Brain microvascular endothelial cell (primary cell): ENCODE results near the gene ATXN7.

ENCODE experiments used
- DNase-seq: peaks from one replicate; pipeline ENCODE4 v3.0.0-alpha.2; 2020
- H3K27ac ChIP-seq: fragments of 250-450 bp; sonication (Bioruptor Pico); 2 replicates; pipeline ENCODE4 v1.5.1; 2020; ENCODE audit warnings: mild to moderate bottlenecking, moderate library complexity
- H3K27me3 ChIP-seq: fragments of 250-450 bp; sonication (Bioruptor Pico); replicated peaks from 2 replicates; pipeline ENCODE4 v1.5.1; 2020; ENCODE audit warnings: mild to moderate bottlenecking
- H3K36me3 ChIP-seq: fragments of 250-450 bp; sonication (Bioruptor Pico); replicated peaks from 2 replicates; pipeline ENCODE4 v1.5.1; 2020; ENCODE audit warnings: mild to moderate bottlenecking
- H3K4me3 ChIP-seq: 2 replicates; pipeline ENCODE4 v1.5.1; 2011; ENCODE audit warnings: low read depth, mild to moderate bottlenecking, control low read depth, low read length, moderate library complexity
- in situ Hi-C: cut with HindIII; loops from 2 replicates; pipeline ENCODE4 v1.10.0; 2017; ENCODE audit warnings: low sequenced_read_pairs, low pct_ligation_motif_present
- TF ChIP-seq, protein P1 (sequence below): IDR thresholded peaks from 2 replicates; pipeline ENCODE4 v1.5.1; 2011; ENCODE audit warnings: low read depth, mild to moderate bottlenecking, moderate library complexity, low read length, control low read depth, inconsistent platforms; ENCODE audit errors: missing control alignments

Gene ATXN7

DNA sequence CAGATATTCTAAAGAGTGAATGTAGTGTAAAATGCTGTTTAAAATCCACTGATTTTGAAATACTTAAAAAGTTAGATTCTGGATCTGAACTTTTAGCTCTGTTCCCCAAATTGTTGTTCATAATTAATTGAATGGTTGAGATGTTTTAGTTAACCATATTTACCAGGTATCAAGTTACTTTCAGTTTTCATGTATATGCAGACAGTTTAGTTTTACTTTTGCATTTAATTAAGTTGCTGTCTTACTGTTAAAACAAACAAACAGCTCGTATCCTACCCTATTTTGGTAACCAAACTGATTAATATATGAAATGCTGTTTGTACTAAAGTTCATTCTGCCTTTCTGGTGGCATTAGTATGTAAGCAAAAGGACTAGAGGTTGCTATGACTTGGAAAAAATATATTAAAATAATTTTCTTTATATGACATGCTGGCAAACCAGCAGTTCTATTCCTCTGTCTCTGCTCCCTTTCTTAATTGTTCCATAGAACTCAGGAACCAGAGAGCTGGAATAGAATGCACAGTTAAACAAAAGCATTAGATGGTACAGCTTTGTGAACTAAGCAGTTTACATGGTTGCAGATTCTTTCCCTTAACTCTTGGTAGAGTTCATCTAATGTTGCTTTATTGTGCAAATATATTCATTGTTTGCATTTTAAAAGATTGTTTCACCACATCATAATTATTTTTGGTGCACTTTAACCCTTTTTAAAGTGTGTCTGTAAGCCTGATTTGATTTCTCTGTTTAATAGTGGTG, 88.0 kb downstream of the ATXN7 start:
- Histone ChIP-seq H3K36me3 (peaks cover 2% of the 10 kb centered on the region), H3K27me3 (no peaks in the 10 kb centered on the region), H3K4me3 (no peak overlapping the region), H3K27ac (no peak overlapping the region)
- in situ Hi-C loops = no loop called here
- TF ChIP-seq, protein P1, sequence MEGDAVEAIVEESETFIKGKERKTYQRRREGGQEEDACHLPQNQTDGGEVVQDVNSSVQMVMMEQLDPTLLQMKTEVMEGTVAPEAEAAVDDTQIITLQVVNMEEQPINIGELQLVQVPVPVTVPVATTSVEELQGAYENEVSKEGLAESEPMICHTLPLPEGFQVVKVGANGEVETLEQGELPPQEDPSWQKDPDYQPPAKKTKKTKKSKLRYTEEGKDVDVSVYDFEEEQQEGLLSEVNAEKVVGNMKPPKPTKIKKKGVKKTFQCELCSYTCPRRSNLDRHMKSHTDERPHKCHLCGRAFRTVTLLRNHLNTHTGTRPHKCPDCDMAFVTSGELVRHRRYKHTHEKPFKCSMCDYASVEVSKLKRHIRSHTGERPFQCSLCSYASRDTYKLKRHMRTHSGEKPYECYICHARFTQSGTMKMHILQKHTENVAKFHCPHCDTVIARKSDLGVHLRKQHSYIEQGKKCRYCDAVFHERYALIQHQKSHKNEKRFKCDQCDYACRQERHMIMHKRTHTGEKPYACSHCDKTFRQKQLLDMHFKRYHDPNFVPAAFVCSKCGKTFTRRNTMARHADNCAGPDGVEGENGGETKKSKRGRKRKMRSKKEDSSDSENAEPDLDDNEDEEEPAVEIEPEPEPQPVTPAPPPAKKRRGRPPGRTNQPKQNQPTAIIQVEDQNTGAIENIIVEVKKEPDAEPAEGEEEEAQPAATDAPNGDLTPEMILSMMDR = no peak
- no peak for DNase-seq

DNA sequence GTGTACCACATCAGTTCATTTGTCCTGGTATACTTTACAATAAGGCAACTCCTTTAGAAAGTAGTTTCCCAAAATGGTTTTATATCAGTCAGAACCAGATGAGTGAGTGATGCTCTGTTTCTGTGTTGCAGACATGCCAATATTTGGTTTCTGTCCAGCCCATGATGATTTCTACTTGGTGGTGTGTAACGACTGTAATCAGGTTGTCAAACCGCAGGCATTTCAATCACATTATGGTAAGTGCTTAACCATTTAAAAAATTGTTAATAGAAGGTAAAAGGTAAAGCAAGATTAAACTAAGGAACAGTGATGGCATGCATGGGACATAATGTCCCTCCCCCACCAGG, 88.6 kb downstream of the ATXN7 start:
- in situ Hi-C loops = no loop called here
- Histone ChIP-seq H3K36me3 (peaks cover 2% of the 10 kb centered on the region), H3K27me3 (no peaks in the 10 kb centered on the region), H3K4me3 (no peak overlapping the region), H3K27ac (no peak overlapping the region)
- DNase-seq = no peak
- TF ChIP-seq, protein P1 = no peak

DNA sequence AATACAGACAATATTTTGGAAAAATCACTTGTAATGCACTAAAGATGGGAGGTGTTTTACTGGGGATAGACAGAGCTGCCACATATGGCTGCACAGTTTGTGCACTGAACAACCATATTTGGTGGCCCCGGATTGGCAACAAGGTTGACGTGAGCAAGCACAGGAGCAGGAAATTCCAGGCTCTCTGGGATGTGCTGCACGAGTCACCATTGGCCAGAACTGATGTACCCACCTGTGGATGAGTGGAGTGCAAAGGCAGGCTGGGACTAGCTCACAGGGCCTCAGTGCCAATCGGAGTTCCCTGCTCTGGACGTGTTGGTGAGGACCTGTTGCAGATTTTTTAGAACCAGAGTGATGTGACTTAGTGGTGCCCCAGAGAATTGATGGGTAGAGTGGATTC, 90.5 kb downstream of the ATXN7 start:
- no peak overlapping the region for H3K27ac ChIP-seq
- H3K36me3 ChIP-seq = peaks cover 2% of the 10 kb centered on the region
- no peak overlapping the region for H3K4me3 ChIP-seq
- in situ Hi-C loops = no loop called here
- no peak for DNase-seq
- H3K27me3 ChIP-seq = no peaks in the 10 kb centered on the region
- TF ChIP-seq, protein P1 = no peak

DNA sequence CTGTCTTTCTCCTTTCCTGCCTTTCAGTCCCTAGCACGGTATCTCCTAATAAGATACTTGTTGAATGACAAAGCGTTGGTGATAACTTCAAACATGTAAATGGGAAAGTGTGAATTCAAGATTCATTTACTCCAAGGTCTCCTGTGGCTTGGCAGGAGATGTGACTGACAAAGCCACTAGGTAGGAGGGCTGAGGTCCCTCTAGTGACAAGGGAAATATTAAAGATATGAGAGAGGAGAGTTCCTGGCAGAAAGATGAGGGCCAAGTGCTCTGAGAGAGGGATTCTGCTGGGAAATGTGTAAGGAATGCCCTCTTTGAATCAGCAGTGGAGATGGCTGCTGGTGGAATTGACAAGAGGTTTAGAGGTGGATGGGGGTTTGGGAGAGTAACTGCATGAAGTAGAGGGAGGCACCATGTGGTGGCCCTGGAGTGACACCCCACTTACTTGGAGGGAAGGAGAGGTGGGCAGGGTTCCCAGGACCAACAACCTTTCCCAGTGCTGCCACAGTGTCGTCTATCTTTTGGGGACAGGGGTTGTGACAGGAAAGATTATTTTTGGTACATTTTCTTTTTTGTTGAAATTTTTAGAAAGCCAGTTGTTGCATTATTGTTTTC, 91.5 kb downstream of the ATXN7 start:
- peaks cover 2% of the 10 kb centered on the region for H3K36me3 ChIP-seq
- no peak for DNase-seq
- no peaks in the 10 kb centered on the region for H3K27me3 ChIP-seq
- no peak overlapping the region for H3K4me3 ChIP-seq
- TF ChIP-seq, protein P1 = no peak
- in situ Hi-C loops = no loop called here
- no peak overlapping the region for H3K27ac ChIP-seq

DNA sequence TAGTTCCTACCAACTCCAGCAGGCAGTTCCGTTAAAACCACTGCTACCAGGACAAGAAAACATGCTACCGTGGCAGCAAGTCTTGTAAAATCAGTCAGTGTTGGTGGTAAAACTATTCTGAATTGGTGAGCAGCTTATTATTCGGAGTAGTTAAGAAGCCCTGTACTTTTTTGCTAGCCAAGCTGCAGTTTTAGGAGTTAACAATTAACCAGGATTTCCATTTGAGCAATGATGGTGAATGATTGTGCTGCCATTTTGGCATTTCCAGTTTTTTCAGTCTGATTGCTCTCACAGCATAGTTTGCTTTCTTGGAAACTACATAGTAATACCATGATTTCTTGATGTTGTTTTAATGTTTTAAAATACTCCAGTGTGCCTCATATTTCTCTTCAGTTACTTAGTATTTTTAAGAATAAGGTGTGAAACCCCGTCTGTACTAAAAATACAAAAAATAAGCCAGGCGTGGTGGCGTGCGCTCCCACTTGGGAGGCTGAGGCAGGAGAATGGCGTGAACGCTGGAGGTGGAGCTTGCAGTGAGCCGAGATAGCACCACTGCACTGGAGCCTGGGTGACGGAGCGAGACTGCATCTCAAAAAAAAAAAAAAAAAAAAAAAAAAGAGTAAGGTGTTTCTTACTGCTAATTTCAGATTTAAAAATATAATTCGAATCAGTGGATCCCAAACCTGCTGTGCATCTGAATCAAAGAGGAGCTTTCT, 92.3 kb downstream of the ATXN7 start:
- no peaks in the 10 kb centered on the region for H3K27me3 ChIP-seq
- no peak overlapping the region for H3K4me3 ChIP-seq
- peaks cover 2% of the 10 kb centered on the region for H3K36me3 ChIP-seq
- no peak for DNase-seq
- in situ Hi-C loops = no loop called here
- H3K27ac ChIP-seq = no peak overlapping the region
- TF ChIP-seq, protein P1 = no peak
